Measurements from ENCODE around the gene TTC39C. TPM values are rescaled to one million over a fixed set of nuclear protein-coding genes. Genes with fewer than 3 reads are reported as not detected.

The TTC39C gene
- total and polyA plus RNA-seq, 2 experiments from 2014 or later = 69.4 to 136 TPM

- ATAC-seq (peak; percentile 69), DNase-seq (ENCODE audit: low spot score) (peak; percentile 88)
- Mint-ChIP-seq H3K9me3 (no peaks in the 10 kb centered on the region), H3K27ac (no peak overlapping the region), H3K36me3 (ENCODE audit: low read depth) (peaks cover 19% of the 10 kb centered on the region), H3K4me1 (no peaks in the 10 kb centered on the region), H3K4me3 (no peak overlapping the region), H3K27me3 (ENCODE audit: insufficient read depth, low read depth, poor library complexity) (no peaks in the 10 kb centered on the region)
- Histone ChIP-seq H3K36me3 (ENCODE audit: insufficient read depth) (peaks cover 47% of the 10 kb centered on the region), H3K4me3 (no peak overlapping the region), H3K9me2 (ENCODE audit: insufficient read depth) (no peaks in the 10 kb centered on the region), H4K20me1 (replicated peaks; ENCODE audit: insufficient read depth) (no peaks in the 10 kb centered on the region), H3K4me2 (no peak overlapping the region), H3K27me3 (ENCODE audit: insufficient read depth) (no peaks in the 10 kb centered on the region), H3K79me2 (replicated peaks; ENCODE audit: insufficient read depth) (peaks cover 3% of the 10 kb centered on the region), H3K27ac (ENCODE audit: low read depth) (no peak overlapping the region), H3F3A (replicated peaks; ENCODE audit: low read depth) (peaks cover 3% of the 10 kb centered on the region; the same call in 1 of the 2 replicates), H3K4me1 (ENCODE audit: insufficient read depth) (no peaks in the 10 kb centered on the region), H2AFZ (no peak overlapping the region)
- TF ChIP-seq CTCF (conservative IDR thresholded peaks at IDR 0.05; ENCODE audit: low read depth in 2 of 2) (peak; percentile 86 to 99), ZNF462 (CRISPR knock-in tag; IDR thresholded peaks at IDR 0.05) (no peak)
Measured at GRCh38 chr18:24118750-24119577, 104.4 kb downstream of the TTC39C start.

Data from GM23338 (cell line).